ENCODE data around the gene FBLIM1. TPM values are rescaled to one million over a fixed set of nuclear protein-coding genes. Genes with fewer than 3 reads are reported as not detected.

The FBLIM1 gene
- total RNA-seq, 1 donor from 2014 or later: 101 TPM

DNA sequence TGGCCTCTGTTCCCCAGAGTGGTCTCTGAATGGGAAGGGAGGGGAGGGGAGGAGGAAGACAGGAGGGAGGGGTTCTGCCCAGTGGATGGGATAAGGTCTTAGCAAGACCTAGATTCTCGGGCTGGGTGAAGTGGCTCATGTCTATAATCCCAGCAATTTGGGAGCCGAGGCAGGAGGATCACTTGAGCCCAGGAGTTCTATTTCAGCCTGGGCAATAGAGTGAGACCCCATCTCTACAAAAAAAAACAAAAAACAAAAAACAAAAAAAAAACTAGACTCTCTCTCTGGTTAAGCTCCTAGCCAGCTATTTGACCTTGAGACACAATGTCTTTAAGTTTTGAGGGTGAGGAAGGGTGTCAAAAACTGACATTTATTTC, 37.5 kb downstream of the FBLIM1 start:
- no peak overlapping the region for H3K4me3 Mint-ChIP-seq (ENCODE audit: low read depth)
- H3K4me1 Mint-ChIP-seq (ENCODE audit: low read depth): peaks cover 55% of the 10 kb centered on the region
- DNase-seq (ENCODE audit: low spot score, unreplicated experiment): no peak
- H3K27me3 Mint-ChIP-seq: no peaks in the 10 kb centered on the region
- TF ChIP-seq, protein P1, sequence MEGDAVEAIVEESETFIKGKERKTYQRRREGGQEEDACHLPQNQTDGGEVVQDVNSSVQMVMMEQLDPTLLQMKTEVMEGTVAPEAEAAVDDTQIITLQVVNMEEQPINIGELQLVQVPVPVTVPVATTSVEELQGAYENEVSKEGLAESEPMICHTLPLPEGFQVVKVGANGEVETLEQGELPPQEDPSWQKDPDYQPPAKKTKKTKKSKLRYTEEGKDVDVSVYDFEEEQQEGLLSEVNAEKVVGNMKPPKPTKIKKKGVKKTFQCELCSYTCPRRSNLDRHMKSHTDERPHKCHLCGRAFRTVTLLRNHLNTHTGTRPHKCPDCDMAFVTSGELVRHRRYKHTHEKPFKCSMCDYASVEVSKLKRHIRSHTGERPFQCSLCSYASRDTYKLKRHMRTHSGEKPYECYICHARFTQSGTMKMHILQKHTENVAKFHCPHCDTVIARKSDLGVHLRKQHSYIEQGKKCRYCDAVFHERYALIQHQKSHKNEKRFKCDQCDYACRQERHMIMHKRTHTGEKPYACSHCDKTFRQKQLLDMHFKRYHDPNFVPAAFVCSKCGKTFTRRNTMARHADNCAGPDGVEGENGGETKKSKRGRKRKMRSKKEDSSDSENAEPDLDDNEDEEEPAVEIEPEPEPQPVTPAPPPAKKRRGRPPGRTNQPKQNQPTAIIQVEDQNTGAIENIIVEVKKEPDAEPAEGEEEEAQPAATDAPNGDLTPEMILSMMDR (IDR thresholded peaks at IDR 0.05; ENCODE audit: unreplicated experiment): no peak
- H3K9me3 Mint-ChIP-seq (ENCODE audit: low read depth): no peaks in the 10 kb centered on the region
- H3K36me3 Mint-ChIP-seq (ENCODE audit: insufficient read depth): no peaks in the 10 kb centered on the region
- H3K27ac Mint-ChIP-seq: peak overlapping the region; percentile 77

- H3K4me3 Mint-ChIP-seq (ENCODE audit: low read depth): no peak overlapping the region
- H3K4me1 Mint-ChIP-seq (ENCODE audit: low read depth): peaks cover 63% of the 10 kb centered on the region
- no peaks in the 10 kb centered on the region for H3K9me3 Mint-ChIP-seq (ENCODE audit: low read depth)
- no peak overlapping the region for H3K27ac Mint-ChIP-seq
- DNase-seq (ENCODE audit: low spot score, unreplicated experiment): no peak
- TF ChIP-seq, protein P1 (IDR thresholded peaks at IDR 0.05; ENCODE audit: unreplicated experiment): no peak
- no peaks in the 10 kb centered on the region for H3K27me3 Mint-ChIP-seq
- no peaks in the 10 kb centered on the region for H3K36me3 Mint-ChIP-seq (ENCODE audit: insufficient read depth)
Measured at GRCh38 chr1:15797614-15798390, 39.2 kb downstream of the FBLIM1 start.

- peaks cover 56% of the 10 kb centered on the region for H3K4me1 Mint-ChIP-seq (ENCODE audit: low read depth)
- TF ChIP-seq, protein P1 (IDR thresholded peaks at IDR 0.05; ENCODE audit: unreplicated experiment): no peak
- H3K27me3 Mint-ChIP-seq: no peaks in the 10 kb centered on the region
- H3K27ac Mint-ChIP-seq: peak overlapping the region; percentile 90
- no peaks in the 10 kb centered on the region for H3K9me3 Mint-ChIP-seq (ENCODE audit: low read depth)
- no peak for DNase-seq (ENCODE audit: low spot score, unreplicated experiment)
- H3K4me3 Mint-ChIP-seq (ENCODE audit: low read depth): no peak overlapping the region
- no peaks in the 10 kb centered on the region for H3K36me3 Mint-ChIP-seq (ENCODE audit: insufficient read depth)
Measured at GRCh38 chr1:15799004-15799867, 40.6 kb downstream of the FBLIM1 start.

GRCh38 chr1:15799928-15800835, 41.6 kb downstream of the FBLIM1 start:
- peaks cover 52% of the 10 kb centered on the region for H3K4me1 Mint-ChIP-seq (ENCODE audit: low read depth)
- peak; percentile 41 for DNase-seq (ENCODE audit: low spot score, unreplicated experiment)
- peak overlapping the region; percentile 96 for H3K27ac Mint-ChIP-seq
- H3K9me3 Mint-ChIP-seq (ENCODE audit: low read depth): no peaks in the 10 kb centered on the region
- no peaks in the 10 kb centered on the region for H3K27me3 Mint-ChIP-seq
- peak overlapping the region; percentile 12 for H3K4me3 Mint-ChIP-seq (ENCODE audit: low read depth)
- no peaks in the 10 kb centered on the region for H3K36me3 Mint-ChIP-seq (ENCODE audit: insufficient read depth)
- TF ChIP-seq, protein P1 (IDR thresholded peaks at IDR 0.05; ENCODE audit: unreplicated experiment): no peak

All from progenitor cell of endocrine pancreas (in vitro differentiated cells).